ENCODE measurements around the gene TRA2B.

Gene TRA2B

DNA sequence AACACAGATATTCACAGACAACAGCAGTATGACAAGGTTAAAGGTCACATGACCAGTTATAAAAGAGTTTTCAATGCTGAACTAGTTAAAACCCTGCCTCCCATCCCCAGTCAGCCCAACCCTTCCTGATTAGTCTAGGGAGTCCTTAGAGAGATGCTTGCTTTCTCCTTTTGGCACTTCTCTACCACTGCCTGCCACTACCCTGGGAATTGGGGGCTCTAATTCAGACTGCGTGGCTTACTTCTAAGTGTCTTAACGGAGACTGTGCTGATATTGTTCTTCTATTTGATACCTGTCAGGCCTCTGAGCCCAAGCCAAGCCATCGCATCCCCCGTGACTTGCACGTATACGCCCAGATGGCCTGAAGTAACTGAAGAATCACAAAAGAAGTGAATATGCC lies 11.7 kb upstream of the TRA2B start:
- DNase-seq (ENCODE audit: low spot score) (no peak), ATAC-seq (ENCODE audit: low read depth) (no peak)
- Histone ChIP-seq H3K4me3 (ENCODE audit: severe bottlenecking) (no peak overlapping the region), H3K36me3 (ENCODE audit: low read depth) (no peaks in the 10 kb centered on the region), H3K9me3 (ENCODE audit: severe bottlenecking) (no peaks in the 10 kb centered on the region), H3K27ac (ENCODE audit: poor library complexity, severe bottlenecking) (no peak overlapping the region), H3K27me3 (ENCODE audit: insufficient read depth, poor library complexity, severe bottlenecking) (no peaks in the 10 kb centered on the region), H3K4me1 (ENCODE audit: insufficient read depth, poor library complexity, severe bottlenecking) (peaks cover 10% of the 10 kb centered on the region)
- TF ChIP-seq, protein P1, sequence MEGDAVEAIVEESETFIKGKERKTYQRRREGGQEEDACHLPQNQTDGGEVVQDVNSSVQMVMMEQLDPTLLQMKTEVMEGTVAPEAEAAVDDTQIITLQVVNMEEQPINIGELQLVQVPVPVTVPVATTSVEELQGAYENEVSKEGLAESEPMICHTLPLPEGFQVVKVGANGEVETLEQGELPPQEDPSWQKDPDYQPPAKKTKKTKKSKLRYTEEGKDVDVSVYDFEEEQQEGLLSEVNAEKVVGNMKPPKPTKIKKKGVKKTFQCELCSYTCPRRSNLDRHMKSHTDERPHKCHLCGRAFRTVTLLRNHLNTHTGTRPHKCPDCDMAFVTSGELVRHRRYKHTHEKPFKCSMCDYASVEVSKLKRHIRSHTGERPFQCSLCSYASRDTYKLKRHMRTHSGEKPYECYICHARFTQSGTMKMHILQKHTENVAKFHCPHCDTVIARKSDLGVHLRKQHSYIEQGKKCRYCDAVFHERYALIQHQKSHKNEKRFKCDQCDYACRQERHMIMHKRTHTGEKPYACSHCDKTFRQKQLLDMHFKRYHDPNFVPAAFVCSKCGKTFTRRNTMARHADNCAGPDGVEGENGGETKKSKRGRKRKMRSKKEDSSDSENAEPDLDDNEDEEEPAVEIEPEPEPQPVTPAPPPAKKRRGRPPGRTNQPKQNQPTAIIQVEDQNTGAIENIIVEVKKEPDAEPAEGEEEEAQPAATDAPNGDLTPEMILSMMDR (IDR thresholded peaks at IDR 0.05; ENCODE audit: poor library complexity, severe bottlenecking), result no peak

- ATAC-seq (ENCODE audit: low read depth) (no peak), DNase-seq (ENCODE audit: low spot score) (no peak)
- no peaks in the 10 kb centered on the region for H3K36me3 ChIP-seq (ENCODE audit: low read depth)
- no peaks in the 10 kb centered on the region for H3K9me3 ChIP-seq (ENCODE audit: severe bottlenecking)
- peaks cover 10% of the 10 kb centered on the region for H3K4me1 ChIP-seq (ENCODE audit: insufficient read depth, poor library complexity, severe bottlenecking)
- no peak overlapping the region for H3K4me3 ChIP-seq (ENCODE audit: severe bottlenecking)
- no peaks in the 10 kb centered on the region for H3K27me3 ChIP-seq (ENCODE audit: insufficient read depth, poor library complexity, severe bottlenecking)
- H3K27ac ChIP-seq (ENCODE audit: poor library complexity, severe bottlenecking), result no peak overlapping the region
- TF ChIP-seq, protein P1 (IDR thresholded peaks at IDR 0.05; ENCODE audit: poor library complexity, severe bottlenecking), result no peak
These were observed 10.5 kb upstream of the TRA2B start for GRCh38 chr3:185948292-185948691.

GRCh38 chr3:185943760-185944106 lies 5.9 kb upstream of the TRA2B start:
- Histone ChIP-seq H3K9me3 (ENCODE audit: severe bottlenecking) (no peaks in the 10 kb centered on the region), H3K4me1 (ENCODE audit: insufficient read depth, poor library complexity, severe bottlenecking) (peaks cover 13% of the 10 kb centered on the region), H3K36me3 (ENCODE audit: low read depth) (no peaks in the 10 kb centered on the region), H3K4me3 (ENCODE audit: severe bottlenecking) (no peak overlapping the region), H3K27me3 (ENCODE audit: insufficient read depth, poor library complexity, severe bottlenecking) (no peaks in the 10 kb centered on the region), H3K27ac (ENCODE audit: poor library complexity, severe bottlenecking) (no peak overlapping the region)
- no peak for DNase-seq (ENCODE audit: low spot score)
- no peak for ATAC-seq (ENCODE audit: low read depth)
- TF ChIP-seq, protein P1 (IDR thresholded peaks at IDR 0.05; ENCODE audit: poor library complexity, severe bottlenecking), result peak; percentile 87

DNA sequence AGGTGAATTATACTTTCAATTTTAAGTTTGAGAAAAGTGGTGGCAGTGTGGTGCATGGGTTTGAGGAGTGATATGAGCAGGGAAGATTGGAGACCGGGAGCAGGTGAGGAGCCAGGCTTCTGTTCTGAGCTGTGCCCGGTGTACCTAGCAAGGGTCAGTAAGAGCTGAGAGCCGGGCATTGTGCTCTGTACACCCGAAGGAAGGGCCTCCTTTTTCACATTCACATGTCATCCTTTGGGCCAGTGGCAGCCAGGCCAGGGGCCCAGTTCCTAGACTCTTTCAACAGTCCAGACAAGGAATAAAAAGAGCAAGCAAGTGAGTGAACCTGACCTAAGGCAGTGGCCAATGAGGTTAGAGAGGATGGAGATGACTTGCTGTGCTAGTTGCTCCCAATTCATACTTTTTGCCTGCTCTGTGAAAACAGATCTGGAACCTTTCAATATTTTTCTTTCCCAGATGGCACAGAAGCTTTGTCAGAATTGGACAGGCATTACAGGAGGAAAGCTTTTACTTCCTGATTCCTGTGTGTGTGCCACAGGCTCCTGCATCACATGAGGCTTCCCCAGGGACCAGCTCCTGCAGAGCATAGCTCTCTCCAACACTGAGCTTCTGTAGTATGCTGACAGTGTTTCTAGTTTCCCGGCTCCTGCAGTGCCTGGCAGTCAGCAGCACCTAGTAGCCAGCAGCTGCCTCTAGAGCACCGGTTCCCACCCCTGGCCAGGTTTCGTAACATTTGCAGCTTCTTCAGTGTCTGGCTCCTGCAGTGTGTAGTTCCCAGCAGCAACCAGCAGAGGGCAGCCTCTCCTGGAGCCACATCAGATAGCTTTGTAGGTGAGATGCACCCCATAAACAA lies 5.3 kb upstream of the TRA2B start:
- DNase-seq (ENCODE audit: low spot score) (peak; percentile 81), ATAC-seq (ENCODE audit: low read depth) (peak; percentile 86)
- Histone ChIP-seq H3K27me3 (ENCODE audit: insufficient read depth, poor library complexity, severe bottlenecking) (no peaks in the 10 kb centered on the region), H3K4me1 (ENCODE audit: insufficient read depth, poor library complexity, severe bottlenecking) (peaks cover 13% of the 10 kb centered on the region), H3K27ac (ENCODE audit: poor library complexity, severe bottlenecking) (no peak overlapping the region), H3K36me3 (ENCODE audit: low read depth) (no peaks in the 10 kb centered on the region), H3K4me3 (ENCODE audit: severe bottlenecking) (no peak overlapping the region), H3K9me3 (ENCODE audit: severe bottlenecking) (no peaks in the 10 kb centered on the region)
- TF ChIP-seq, protein P1 (IDR thresholded peaks at IDR 0.05; ENCODE audit: poor library complexity, severe bottlenecking), result peak; percentile 98

- H3K27ac ChIP-seq (ENCODE audit: poor library complexity, severe bottlenecking), result no peak overlapping the region
- H3K4me3 ChIP-seq (ENCODE audit: severe bottlenecking), result no peak overlapping the region
- TF ChIP-seq, protein P1 (IDR thresholded peaks at IDR 0.05; ENCODE audit: poor library complexity, severe bottlenecking), result no peak
- no peaks in the 10 kb centered on the region for H3K27me3 ChIP-seq (ENCODE audit: insufficient read depth, poor library complexity, severe bottlenecking)
- H3K9me3 ChIP-seq (ENCODE audit: severe bottlenecking), result no peaks in the 10 kb centered on the region
- peaks cover 13% of the 10 kb centered on the region for H3K4me1 ChIP-seq (ENCODE audit: insufficient read depth, poor library complexity, severe bottlenecking)
- DNase-seq (ENCODE audit: low spot score) (no peak), ATAC-seq (ENCODE audit: low read depth) (no peak)
- H3K36me3 ChIP-seq (ENCODE audit: low read depth), result peaks cover 3% of the 10 kb centered on the region; the same call in 1 of the 2 replicates
These were observed 4.6 kb upstream of the TRA2B start for GRCh38 chr3:185942396-185942795.
